Astrocyte (in vitro differentiated cells and primary cell): Measurements from ENCODE around the gene LCE1D.

ENCODE experiments used
- CTCF ChIP-seq: IDR thresholded peaks from 2 replicates; pipeline ENCODE4 v1.5.1; 2011; ENCODE audit warnings: low read depth, mild to moderate bottlenecking, inconsistent platforms, low read length, moderate library complexity; ENCODE audit not compliant: insufficient read depth
- EZH2 ChIP-seq: IDR thresholded peaks from 2 replicates; pipeline ENCODE4 v1.6.1; 2012; ENCODE audit warnings: mild to moderate bottlenecking, low read length, inconsistent platforms; ENCODE audit not compliant: insufficient read depth

DNA sequence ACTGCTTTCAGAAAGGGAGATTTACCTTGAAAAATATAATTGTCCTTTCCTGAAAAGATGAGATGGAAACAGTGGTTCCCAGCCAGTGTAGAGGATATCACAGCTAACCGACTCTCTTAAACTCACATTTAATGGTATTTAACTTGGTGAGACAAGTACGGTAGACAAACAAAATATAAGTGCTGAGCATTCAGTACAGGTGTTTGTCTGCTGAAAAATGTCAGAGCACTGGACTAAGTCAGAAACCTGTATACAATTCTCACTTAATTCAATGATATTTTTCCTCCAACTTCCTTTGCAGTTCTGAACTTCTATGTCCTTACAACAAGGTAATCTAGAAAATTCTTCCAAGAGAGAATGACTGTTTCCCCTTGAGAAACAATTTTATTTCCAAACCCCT, 15.2 kb downstream of the LCE1D start, which contains the start of gene LCE1B:
- no peak for TF ChIP-seq CTCF
- TF ChIP-seq EZH2: no peak
